Measurements from ENCODE around the gene INF2. TPM values are rescaled to one million over a fixed set of nuclear protein-coding genes. Genes with fewer than 3 reads are reported as not detected.

The INF2 gene
- polyA plus RNA-seq, 12 donors: 28.8 to 60.9 (median 40.2) TPM; not detected in 1

- no peak for DNase-seq
Observed at GRCh38 chr14:104700747-104701217, 11.4 kb downstream of the INF2 start.

GRCh38 chr14:104701383-104702076 lies 12.1 kb downstream of the INF2 start:
- DNase-seq: no peak

- DNase-seq: no peak
Observed at GRCh38 chr14:104702106-104702505, 12.7 kb downstream of the INF2 start.

- no peak for DNase-seq
Observed at GRCh38 chr14:104702673-104703072, 13.3 kb downstream of the INF2 start.

GRCh38 chr14:104703269-104703668 lies 13.9 kb downstream of the INF2 start:
- no peak for DNase-seq

- DNase-seq: no peak
Observed at GRCh38 chr14:104704252-104704651, 14.8 kb downstream of the INF2 start.

GRCh38 chr14:104705340-104706047 lies 16.1 kb downstream of the INF2 start:
- DNase-seq: no peak

- peak; percentile 47 for DNase-seq
Observed at GRCh38 chr14:104706733-104707607, 17.6 kb downstream of the INF2 start.

- DNase-seq: no peak
Observed at GRCh38 chr14:104707608-104708595, 18.5 kb downstream of the INF2 start.

- peak; percentile 72 for DNase-seq
Observed at GRCh38 chr14:104708606-104709268, 19.3 kb downstream of the INF2 start.

- DNase-seq: no peak
Observed at GRCh38 chr14:104709387-104710039, 20.1 kb downstream of the INF2 start.

- no peak for DNase-seq
Observed at GRCh38 chr14:104710071-104710735, 20.8 kb downstream of the INF2 start.

GRCh38 chr14:104712881-104713734 lies 23.7 kb downstream of the INF2 start:
- no peak for DNase-seq

GRCh38 chr14:104714066-104714465 lies 24.6 kb downstream of the INF2 start:
- DNase-seq: no peak

- DNase-seq: no peak
Observed at GRCh38 chr14:104714681-104715080, 25.3 kb downstream of the INF2 start.

- no peak for DNase-seq
Observed at GRCh38 chr14:104715416-104715815, 26.0 kb downstream of the INF2 start.

GRCh38 chr14:104715871-104716270 lies 26.5 kb downstream of the INF2 start:
- DNase-seq: no peak

GRCh38 chr14:104717137-104717536 lies 27.7 kb downstream of the INF2 start:
- DNase-seq: no peak
